SIG-M5 treated with dmso at 0.1 percent for 504 hours (cell line): Measurements from ENCODE around the gene DYRK3.
"Not testable (repeated sequence)": the region's sequence is repeated elsewhere in the genome, so short reads cannot be mapped to it uniquely, and the experiment has no call there.

ENCODE experiments used
- DNase-seq: peaks from one replicate; lab custom pipeline; 2025; ENCODE audit not compliant: unreplicated experiment; lab: John Stamatoyannopoulos, UW

The DYRK3 gene

GRCh38 chr1:206628916-206629315, 6.4 kb upstream of the DYRK3 start:
- DNase-seq: no peak

DNA sequence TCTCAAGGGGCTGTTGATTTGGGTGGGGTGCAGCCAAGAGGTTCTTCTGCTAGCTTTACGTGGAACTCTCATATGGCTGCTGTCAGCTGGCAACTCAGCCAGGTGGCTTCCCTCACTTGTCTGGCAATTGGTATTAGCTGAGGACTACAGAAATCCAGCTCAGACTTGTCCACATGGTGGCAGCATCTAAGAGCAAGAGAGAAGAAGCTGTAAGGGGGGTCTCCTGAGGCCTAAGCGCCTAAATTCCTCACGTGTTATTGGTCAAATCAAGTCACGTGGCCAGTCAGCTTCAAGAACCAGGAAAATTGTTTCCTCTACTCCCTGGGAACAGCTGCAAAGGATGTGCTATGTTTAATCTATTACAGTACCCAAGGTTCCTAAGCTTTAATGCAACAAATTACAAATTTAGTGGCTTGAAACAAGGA, 4.2 kb upstream of the DYRK3 start:
- peak; percentile 89 for DNase-seq

DNA sequence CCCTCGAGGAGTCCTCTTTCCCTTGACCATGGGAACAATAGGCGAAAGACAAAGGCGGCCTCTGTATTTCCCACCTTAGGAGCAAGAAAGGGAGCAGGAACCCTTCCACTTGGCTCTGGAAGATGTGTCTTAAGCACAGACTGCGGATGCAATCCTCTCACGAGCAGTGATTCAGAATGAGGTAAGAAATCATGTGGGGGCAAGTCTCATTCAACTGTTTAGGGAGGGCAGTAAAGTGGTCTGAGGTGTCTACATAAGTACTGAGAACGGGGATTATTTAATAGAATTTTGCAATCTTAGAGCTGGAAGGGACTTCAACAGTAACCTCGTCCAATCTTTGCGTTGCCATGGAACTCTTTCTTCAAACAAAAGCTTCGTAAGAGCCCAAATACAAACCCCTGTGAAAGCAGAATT, 1.6 kb upstream of the DYRK3 start:
- DNase-seq: peak; percentile 16

DNA sequence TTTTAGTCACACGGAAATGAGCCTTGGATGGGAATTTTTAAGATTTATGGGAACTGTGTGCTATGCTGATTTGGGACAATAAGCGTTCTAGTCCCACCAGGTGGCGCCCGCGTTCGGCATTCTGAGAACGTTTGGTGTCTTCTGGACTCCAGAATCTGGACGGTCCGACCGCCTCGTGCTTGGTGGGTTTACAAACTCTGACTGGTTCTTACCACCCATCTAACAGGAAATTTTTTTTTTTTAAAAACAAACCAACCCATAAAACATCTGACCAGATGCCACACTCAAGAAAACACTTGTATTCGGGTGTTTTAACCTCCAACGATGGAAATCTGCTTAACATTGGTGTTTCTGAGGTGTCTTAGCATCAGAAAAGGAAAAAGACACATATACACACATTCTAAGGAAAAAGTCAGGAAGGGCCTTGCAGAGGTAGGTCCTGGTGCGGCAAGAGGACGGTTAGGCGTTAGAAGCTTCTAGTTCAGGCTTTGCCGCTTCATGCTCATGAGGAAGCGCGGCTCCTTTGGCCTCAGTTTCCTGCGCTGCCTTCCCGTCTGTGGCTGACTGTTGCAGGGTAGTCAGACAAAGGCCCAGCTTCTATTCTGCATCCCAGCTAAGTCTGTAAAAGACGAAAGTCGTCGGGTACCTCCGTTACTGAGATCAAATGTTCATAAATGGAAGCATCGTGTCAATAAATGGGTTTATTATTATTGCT, 814 bp upstream of the DYRK3 start:
- peak; percentile 65 for DNase-seq

- no peak for DNase-seq
Observed at GRCh38 chr1:206635978-206636345, 626 bp downstream of the DYRK3 start.

DNA sequence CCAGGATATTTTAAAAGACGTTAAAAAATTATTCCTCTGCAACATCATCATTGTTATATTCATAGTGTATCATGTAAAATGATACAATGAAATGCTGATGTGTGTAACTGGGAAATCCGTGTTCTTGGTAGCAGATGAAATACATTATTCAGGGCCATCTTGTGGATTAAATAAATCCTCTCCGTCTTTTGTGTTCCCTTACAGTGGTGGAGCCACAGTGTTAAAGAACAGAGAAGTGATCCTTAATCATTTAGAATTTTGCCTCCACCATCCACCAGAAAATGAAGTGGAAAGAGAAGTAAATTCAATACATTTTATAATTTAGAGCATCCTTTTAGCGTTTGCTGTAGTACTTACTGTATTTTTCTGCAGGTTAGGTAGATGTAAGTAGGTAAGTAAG, 1.3 kb downstream of the DYRK3 start:
- DNase-seq: no peak

GRCh38 chr1:206637605-206638004, 2.3 kb downstream of the DYRK3 start:
- DNase-seq: peak; percentile 35

GRCh38 chr1:206642074-206642473, 6.7 kb downstream of the DYRK3 start:
- DNase-seq: not testable (repeated sequence)

- no peak for DNase-seq
Observed at GRCh38 chr1:206643118-206643698, 7.9 kb downstream of the DYRK3 start.

DNA sequence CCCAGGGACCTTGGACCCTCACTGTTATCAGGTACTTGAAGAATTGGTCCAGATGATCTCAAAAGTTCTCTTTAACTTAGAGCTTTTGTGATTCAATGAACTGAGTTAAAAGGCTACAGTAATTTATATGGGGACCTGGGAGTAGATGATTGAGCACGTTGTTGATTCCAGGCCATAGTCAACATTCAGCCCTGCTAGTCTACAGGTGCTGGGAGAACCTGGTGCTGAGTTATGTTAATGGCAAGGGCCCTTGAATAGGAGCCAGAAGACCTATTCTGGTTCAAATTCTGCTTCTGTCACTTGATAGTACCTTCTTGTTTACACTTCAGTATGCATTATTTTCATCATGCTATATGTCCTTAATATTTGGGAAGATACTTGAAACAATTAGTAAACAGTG, 11.2 kb downstream of the DYRK3 start:
- DNase-seq: no peak

DNA sequence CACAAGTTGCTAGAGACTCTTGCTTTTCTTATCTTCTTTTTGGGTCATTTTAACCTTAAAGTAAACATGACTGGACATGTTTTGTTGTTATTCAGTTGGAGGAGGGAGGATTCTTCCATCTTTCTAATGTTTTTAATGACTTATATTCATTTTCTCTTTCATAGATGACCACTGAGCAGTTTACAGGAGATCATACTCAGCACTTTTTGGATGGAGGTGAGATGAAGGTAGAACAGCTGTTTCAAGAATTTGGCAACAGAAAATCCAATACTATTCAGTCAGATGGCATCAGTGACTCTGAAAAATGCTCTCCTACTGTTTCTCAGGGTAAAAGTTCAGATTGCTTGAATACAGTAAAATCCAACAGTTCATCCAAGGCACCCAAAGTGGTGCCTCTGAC, 11.9 kb downstream of the DYRK3 start:
- no peak for DNase-seq

DNA sequence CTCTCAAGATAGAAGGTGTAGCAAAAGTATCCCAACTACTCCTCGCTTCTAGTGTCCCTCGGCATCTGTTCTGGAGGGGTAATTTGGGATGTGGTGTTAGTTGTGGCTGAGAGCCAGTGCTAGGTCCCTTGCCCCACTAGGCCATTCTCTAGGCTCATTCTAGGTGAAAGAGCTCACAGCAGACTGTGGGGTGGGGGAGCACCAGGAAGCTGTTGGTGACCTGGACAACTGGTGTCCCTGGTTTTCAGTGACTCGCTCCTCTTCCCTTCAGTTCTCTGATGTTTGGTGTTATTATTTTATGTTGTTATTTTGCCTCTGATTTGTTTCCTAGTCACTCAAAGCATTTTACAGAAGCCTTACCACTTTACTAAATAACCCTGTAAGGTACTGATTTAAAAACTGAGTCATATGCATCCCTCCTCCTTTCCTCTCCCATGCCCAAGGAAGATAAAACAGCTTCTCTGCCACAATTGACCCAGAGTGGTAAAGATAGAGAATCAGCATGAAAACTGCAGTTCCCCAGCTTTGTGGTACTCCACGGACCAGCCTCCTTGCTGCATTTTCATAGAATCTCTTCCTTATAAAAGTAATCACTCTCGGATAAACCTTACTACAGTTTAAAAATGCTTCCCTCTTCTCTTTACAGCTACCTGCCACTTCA, 14.1 kb downstream of the DYRK3 start:
- no peak for DNase-seq

GRCh38 chr1:206651014-206651413, 15.7 kb downstream of the DYRK3 start:
- DNase-seq: no peak

GRCh38 chr1:206651958-206652890, 16.9 kb downstream of the DYRK3 start:
- DNase-seq: no peak

DNA sequence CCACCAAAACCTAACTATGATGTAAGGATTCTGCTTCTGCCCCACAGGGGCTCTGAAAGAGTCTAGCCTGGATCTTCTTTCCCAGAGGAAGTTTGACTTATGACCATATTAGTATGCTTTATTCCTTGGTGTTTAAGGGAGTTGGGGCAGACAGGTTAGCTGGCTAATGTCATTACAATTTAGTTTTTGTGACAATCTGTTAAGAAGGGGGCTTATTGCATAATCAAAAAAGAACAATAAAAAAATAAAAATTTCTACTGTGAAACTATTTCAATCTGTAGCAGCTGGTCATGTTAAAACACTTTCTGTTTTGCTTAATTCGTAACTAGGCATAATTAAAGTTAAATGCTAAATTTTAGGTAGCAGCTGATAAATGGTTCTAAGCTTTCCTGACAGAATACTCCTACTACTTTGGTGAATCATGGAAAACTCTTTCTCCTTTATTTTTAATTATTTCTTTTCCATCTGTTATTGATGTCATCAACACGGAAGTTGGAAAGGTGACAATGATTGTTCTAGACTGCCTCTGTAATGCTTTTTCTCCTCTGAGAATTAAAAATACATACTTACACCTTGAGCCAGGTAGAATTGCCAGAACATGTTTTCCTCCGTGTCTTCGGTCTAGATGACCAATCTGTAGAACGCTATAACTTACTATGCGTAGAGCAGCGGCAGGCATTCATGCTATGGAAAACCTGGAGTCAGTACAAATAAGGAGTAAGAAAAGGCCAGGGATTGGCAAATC, 18.6 kb downstream of the DYRK3 start:
- no peak for DNase-seq

DNA sequence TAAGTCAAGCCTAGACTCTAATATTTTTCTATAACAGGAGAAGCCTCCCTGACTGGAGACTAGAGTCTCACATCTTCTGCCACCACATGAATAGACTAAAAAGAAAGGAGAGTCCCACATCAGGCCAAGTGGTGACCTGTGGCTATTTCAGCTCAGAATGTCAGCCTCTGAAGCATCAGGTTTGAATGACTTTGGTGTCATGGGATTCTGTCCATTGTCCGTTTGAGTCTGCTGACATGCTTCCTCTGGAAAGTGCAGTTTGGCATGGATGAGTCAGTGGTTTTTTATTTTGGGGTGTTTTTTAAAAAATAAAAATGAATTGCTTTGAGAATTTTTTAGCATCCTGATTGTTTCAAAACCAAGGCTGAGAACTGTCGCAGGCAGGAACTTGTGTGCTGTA, 19.5 kb downstream of the DYRK3 start:
- DNase-seq: no peak

DNA sequence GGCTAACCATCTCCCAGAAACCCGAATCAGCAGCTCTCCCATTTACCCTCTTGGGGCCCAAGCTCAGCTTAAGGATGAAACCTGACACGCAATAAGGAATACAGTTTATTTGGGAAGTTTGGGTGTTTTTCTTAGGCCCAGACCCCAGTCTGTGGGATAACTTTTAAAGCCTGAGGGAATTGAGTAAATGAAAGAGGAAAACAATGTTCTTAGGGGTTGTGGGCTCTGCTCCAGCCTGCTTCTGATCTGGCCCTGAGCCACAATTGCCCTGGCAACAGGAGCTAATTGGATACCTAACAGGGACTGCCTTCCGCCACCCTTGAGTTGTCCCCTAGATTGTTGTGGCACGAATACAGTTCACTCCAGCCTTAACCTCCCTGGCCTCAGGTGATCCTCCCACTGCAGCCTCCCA, 20.1 kb downstream of the DYRK3 start:
- no peak for DNase-seq

DNA sequence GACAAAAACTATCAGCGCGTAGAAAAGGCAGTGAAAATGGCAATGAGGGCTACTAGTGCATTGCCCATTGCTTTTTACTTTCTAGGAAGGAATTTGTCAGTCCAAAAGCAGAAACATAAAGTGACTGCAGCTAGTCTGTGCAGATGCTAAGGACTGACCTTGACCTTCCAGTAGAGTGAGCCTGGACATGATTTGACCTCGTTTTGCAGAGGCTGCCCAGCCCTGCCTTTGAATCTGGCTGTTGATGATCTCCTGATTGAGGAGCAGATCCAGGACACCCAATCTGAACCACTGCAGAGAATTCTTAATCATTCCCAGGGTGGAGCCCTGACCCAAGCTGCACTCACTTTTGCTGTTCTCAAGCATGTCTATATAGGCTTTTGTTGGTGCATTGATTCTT, 21.6 kb downstream of the DYRK3 start:
- DNase-seq: no peak

GRCh38 chr1:206657751-206658150, 22.4 kb downstream of the DYRK3 start:
- DNase-seq: no peak

- DNase-seq: peak; percentile 85
Observed at GRCh38 chr1:206658264-206658980, 23.1 kb downstream of the DYRK3 start.
